ENCODE data around the gene GPR146. TPM values are rescaled to one million over a fixed set of nuclear protein-coding genes. Genes with fewer than 3 reads are reported as not detected.

Gene GPR146
- total RNA-seq, 1 donor from 2014 or later = 1.9 TPM

DNA sequence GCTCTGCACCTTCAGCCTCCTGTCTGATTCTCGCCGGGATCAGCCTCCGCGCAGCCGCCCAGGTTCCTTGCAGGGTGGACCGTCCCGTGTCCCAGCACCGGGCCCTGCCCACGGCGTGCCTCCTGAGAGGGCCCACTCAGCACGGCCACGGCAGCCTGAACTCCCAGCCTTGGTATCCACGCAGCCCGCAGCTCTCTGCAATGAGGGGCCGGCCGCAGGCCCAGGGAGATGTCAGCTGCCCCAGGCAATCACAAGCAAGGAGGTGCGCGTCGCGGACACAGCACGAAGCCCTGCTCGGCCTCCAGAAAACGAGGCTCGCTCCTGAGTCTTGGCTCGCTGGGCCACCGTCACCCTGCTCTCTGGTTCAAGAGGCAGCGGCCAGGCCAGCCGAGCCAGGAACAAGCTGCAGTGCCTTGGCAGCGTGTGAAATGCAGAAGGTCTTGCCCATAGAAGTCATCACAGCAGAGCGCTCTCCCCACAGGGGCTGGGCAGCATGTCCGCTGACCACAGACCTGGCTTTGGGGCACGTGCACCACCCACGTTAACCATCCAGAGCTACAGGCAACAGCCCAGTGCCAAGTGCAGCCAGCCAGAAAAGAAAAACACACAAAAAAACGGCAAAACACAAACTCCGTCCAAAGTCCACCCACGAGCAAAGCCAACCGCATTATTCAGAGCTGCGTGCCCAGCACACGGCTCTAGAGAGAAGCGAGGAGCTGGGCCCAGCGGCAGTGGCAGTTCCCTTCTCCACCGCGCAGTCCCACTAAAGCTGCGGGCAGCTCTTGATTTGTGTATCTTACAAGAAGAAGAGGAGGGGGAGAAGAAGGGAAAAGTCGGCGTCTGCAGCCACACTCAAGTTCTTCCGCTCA lies 57.5 kb downstream of the GPR146 start:
- Mint-ChIP-seq H3K4me1 (ENCODE audit: low read depth) (peaks cover 26% of the 10 kb centered on the region), H3K27ac (peak overlapping the region; percentile 84)

GRCh38 chr7:1103009-1103788 lies 58.9 kb downstream of the GPR146 start:
- Mint-ChIP-seq H3K27ac (no peak overlapping the region), H3K36me3 (ENCODE audit: insufficient read depth) (peaks cover 3% of the 10 kb centered on the region), H3K9me3 (ENCODE audit: low read depth) (peaks cover 1% of the 10 kb centered on the region), H3K27me3 (no peaks in the 10 kb centered on the region), H3K4me1 (ENCODE audit: low read depth) (peaks cover 21% of the 10 kb centered on the region), H3K4me3 (ENCODE audit: low read depth) (no peak overlapping the region)
- no peak for DNase-seq (ENCODE audit: low spot score, unreplicated experiment)
- TF ChIP-seq, protein P1, sequence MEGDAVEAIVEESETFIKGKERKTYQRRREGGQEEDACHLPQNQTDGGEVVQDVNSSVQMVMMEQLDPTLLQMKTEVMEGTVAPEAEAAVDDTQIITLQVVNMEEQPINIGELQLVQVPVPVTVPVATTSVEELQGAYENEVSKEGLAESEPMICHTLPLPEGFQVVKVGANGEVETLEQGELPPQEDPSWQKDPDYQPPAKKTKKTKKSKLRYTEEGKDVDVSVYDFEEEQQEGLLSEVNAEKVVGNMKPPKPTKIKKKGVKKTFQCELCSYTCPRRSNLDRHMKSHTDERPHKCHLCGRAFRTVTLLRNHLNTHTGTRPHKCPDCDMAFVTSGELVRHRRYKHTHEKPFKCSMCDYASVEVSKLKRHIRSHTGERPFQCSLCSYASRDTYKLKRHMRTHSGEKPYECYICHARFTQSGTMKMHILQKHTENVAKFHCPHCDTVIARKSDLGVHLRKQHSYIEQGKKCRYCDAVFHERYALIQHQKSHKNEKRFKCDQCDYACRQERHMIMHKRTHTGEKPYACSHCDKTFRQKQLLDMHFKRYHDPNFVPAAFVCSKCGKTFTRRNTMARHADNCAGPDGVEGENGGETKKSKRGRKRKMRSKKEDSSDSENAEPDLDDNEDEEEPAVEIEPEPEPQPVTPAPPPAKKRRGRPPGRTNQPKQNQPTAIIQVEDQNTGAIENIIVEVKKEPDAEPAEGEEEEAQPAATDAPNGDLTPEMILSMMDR (IDR thresholded peaks at IDR 0.05; ENCODE audit: unreplicated experiment) = no peak

More for the DNA sequence above, 57.5 kb downstream of the GPR146 start:
- DNase-seq (ENCODE audit: low spot score, unreplicated experiment) = no peak
- H3K27me3 Mint-ChIP-seq = no peaks in the 10 kb centered on the region
- H3K36me3 Mint-ChIP-seq (ENCODE audit: insufficient read depth) = peaks cover 15% of the 10 kb centered on the region
- TF ChIP-seq, protein P1 (IDR thresholded peaks at IDR 0.05; ENCODE audit: unreplicated experiment) = no peak
- no peak overlapping the region for H3K4me3 Mint-ChIP-seq (ENCODE audit: low read depth)
- peaks cover 7% of the 10 kb centered on the region for H3K9me3 Mint-ChIP-seq (ENCODE audit: low read depth)

DNA sequence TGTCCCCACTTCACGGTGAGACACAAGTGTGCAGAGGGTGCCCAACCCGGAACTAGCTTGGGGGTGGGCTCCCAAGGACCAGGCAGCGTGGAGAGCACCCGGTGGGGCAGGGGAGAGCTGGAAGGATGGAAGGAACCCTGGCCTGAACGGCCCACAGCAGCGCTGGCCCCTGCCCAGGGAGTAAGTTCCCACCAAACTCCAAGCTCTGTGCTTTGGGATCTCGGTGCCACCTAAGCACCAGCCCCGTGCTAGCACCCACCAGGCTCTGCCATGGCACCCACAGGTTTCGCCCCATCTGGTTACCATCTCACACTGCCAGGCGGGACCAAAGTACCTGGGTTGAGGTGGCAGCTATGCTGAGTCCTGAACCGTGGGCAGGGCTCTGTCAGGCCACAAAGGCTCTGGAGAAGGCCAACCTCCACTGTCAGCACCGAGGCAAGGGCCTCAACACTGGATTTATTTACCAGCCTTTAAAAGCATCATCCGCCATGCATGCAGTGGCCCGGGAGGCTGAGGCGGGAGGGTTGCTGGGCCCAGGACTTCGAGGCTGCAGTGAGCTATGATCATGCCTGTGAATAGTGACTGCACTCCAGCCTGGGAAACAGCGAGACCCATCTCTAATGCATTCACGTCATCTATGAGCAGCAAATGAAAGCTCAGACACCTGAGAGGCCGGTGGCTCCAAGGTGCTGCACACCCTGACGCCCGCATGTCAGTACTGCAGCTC lies 59.6 kb downstream of the GPR146 start:
- no peak for DNase-seq (ENCODE audit: low spot score, unreplicated experiment)
- no peak overlapping the region for H3K27ac Mint-ChIP-seq
- no peaks in the 10 kb centered on the region for H3K27me3 Mint-ChIP-seq
- H3K36me3 Mint-ChIP-seq (ENCODE audit: insufficient read depth) = peaks cover 1% of the 10 kb centered on the region
- H3K4me1 Mint-ChIP-seq (ENCODE audit: low read depth) = peaks cover 21% of the 10 kb centered on the region
- TF ChIP-seq, protein P1 (IDR thresholded peaks at IDR 0.05; ENCODE audit: unreplicated experiment) = no peak
- H3K4me3 Mint-ChIP-seq (ENCODE audit: low read depth) = no peak overlapping the region
- no peaks in the 10 kb centered on the region for H3K9me3 Mint-ChIP-seq (ENCODE audit: low read depth)

DNA sequence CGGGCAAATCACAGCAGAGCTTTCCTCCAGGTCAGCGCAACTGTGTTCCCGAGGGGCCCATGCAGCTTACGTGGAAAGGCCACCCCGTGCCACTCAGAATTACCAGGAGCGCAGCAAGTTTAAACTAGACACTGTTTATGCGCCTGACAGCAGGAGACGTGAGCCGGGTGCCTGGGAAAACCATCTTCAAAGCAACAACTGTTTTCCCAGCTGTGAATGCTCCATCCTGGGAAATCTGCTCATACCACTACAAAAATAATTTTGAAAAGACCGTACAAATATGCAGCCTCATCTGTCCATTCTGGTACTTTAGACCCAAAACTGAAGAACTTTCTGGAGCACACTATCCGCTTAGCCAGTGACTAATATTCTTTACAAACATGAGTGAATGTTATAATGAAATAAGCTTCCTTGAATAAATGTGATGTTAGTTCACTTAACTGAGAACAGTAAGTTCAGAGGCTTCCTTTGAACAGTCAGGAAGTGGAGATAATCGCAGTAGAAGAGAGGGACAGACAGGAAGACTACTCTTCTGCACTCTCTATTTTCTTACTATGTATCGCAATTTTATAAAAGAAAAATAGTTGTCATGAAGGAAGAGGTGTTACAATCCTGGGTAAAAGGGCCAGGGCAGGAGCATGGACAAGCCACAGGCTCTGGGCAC lies 60.3 kb downstream of the GPR146 start:
- TF ChIP-seq, protein P1 (IDR thresholded peaks at IDR 0.05; ENCODE audit: unreplicated experiment) = no peak

More for the DNA sequence above, 60.3 kb downstream of the GPR146 start:
- Mint-ChIP-seq H3K9me3 (ENCODE audit: low read depth) (no peaks in the 10 kb centered on the region), H3K36me3 (ENCODE audit: insufficient read depth) (no peaks in the 10 kb centered on the region), H3K4me1 (ENCODE audit: low read depth) (peaks cover 21% of the 10 kb centered on the region), H3K4me3 (ENCODE audit: low read depth) (no peak overlapping the region), H3K27ac (peak overlapping the region; percentile 56), H3K27me3 (no peaks in the 10 kb centered on the region)
- DNase-seq (ENCODE audit: low spot score, unreplicated experiment) = no peak
